Central memory CD8-positive, alpha-beta T cell (primary cell): Measurements from ENCODE around the gene HADHA.
"Not testable (repeated sequence)": the region's sequence is repeated elsewhere in the genome, so short reads cannot be mapped to it uniquely, and the experiment has no call there.

ENCODE experiments used
- ATAC-seq: fragments of 150-1000 bp; cut with Tn5 transposase; replicated peaks from 2 replicates; pipeline ENCODE4 v1.10.0; 2022; ENCODE audit warnings: mild to moderate bottlenecking, moderate FRiP score, moderate number of reproducible peaks; ENCODE audit not compliant: poor library complexity, severe bottlenecking; ENCODE audit errors: extremely low read depth
- DNase-seq, 2 donors: peaks; one replicate each; pipeline ENCODE4 v3.0.0; 2021; ENCODE audit warnings: low spot score in 2 of 2
- H3K27ac Mint-ChIP-seq: one replicate; pipeline ENCODE4 v1.8.0; 2022; ENCODE audit warnings: low read depth, mild to moderate bottlenecking, moderate library complexity, mixed read lengths
- H3K27me3 Mint-ChIP-seq: one replicate; pipeline ENCODE4 v1.8.0; 2022; ENCODE audit warnings: mixed read lengths
- H3K36me3 Mint-ChIP-seq: one replicate; pipeline ENCODE4 v1.8.0; 2022; ENCODE audit warnings: mild to moderate bottlenecking, moderate library complexity, mixed read lengths; ENCODE audit not compliant: insufficient read depth
- H3K4me1 Mint-ChIP-seq: one replicate; pipeline ENCODE4 v1.8.0; 2022; ENCODE audit warnings: mixed read lengths
- H3K4me3 Mint-ChIP-seq: one replicate; pipeline ENCODE4 v1.8.0; 2022; ENCODE audit warnings: mild to moderate bottlenecking, moderate library complexity, mixed read lengths
- H3K9me3 Mint-ChIP-seq: one replicate; pipeline ENCODE4 v1.8.0; 2022; ENCODE audit warnings: mixed read lengths

HADHA gene

DNA sequence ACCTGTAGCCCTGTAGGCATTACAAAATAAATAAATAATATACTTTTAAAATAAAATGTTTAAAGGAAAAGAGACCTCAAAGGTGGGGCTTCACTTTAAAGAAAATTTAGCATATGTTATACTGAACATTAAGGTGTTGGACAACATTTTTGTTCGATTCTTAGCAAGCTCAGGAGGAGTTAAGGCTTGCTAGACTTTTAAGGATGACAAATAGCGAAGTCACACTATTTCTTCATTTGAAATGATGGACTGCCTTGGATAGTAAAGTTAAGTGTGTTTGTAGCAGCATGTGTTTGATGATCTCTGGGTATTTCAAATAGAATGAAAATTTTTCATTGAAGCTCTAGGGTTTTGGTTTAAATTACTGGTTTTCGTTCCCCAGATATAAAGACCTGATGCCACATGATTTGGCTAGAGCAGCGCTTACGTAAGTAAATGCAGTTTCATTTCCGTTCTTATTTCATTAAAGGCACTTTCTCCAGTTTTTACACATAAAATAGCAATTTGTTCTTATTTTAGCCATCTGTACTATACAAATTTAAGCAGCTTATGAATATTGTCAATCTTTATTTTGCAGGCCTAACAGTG, 25.2 kb upstream of the HADHA start:
- Mint-ChIP-seq H3K27ac (no peak overlapping the region), H3K4me3 (no peak overlapping the region), H3K4me1 (no peaks in the 10 kb centered on the region), H3K9me3 (no peaks in the 10 kb centered on the region), H3K36me3 (peaks cover 17% of the 10 kb centered on the region), H3K27me3 (no peaks in the 10 kb centered on the region)
- no peak for DNase-seq
- ATAC-seq: no peak

DNA sequence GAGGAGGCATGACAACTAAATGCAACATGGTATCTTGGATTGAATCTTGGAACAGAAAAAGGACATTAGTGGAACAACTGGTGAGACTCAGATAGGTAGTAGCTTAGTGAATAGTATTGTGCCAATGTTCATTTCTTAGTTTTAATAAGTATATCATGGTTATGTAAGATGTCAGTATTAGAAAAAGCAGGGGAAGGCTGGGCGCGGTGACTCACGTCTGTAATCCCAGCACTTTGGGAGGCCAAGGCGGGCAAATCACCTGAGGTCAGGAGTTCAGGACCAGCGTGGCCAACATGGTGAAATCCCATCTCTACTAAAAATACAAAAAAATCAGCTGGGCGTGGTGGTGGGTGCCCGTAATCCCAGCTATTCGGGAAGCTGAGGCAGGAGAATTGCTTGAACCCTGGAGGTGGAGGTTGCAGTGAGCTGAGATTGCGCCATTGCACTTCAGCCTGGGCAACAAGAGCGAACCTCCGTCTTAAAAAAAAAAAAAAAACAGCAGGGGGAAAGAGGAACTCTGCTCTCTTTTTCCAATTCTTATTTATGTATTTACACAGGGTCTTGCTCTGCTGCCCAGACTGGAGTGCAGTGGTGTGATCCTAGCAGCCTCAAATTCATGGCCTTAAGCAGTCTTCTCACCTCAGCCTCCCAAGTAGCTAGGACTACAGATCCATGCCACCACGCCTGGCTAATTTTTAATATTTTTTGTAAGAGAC, 24.4 kb upstream of the HADHA start:
- DNase-seq, H3K27ac Mint-ChIP-seq, H3K4me3 Mint-ChIP-seq, ATAC-seq, H3K4me1 Mint-ChIP-seq, H3K9me3 Mint-ChIP-seq, H3K27me3 Mint-ChIP-seq: not testable (repeated sequence)
- peaks cover 21% of the 10 kb centered on the region for H3K36me3 Mint-ChIP-seq

DNA sequence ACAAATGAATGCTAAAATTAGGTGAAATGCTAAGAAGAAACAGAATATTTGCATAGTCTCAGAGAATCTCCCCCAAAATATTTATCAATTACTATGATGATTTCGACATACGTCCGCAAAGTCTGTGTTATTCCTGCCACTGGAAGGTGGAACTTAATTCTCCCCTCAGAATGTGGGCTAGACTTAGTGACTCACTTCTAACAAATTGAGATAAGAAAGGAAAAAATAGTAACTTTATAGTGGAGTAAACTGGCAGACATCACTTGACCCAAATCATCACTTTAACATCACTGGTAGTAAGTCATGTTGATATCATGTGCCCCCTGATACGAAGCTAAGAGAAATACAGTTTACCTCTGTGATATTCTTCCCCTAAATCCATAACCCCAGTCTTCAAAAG, 23.8 kb upstream of the HADHA start:
- DNase-seq (no peak), ATAC-seq (no peak)
- H3K27ac Mint-ChIP-seq: no peak overlapping the region
- H3K4me3 Mint-ChIP-seq: no peak overlapping the region
- H3K4me1 Mint-ChIP-seq: no peaks in the 10 kb centered on the region
- H3K27me3 Mint-ChIP-seq: no peaks in the 10 kb centered on the region
- no peaks in the 10 kb centered on the region for H3K9me3 Mint-ChIP-seq
- peaks cover 22% of the 10 kb centered on the region for H3K36me3 Mint-ChIP-seq

GRCh38 chr2:26258836-26259235, 14.4 kb upstream of the HADHA start:
- H3K9me3 Mint-ChIP-seq, DNase-seq, H3K4me1 Mint-ChIP-seq, H3K27me3 Mint-ChIP-seq, H3K27ac Mint-ChIP-seq, ATAC-seq, H3K4me3 Mint-ChIP-seq: not testable (repeated sequence)
- peaks cover 18% of the 10 kb centered on the region for H3K36me3 Mint-ChIP-seq

GRCh38 chr2:26255759-26256384, 11.4 kb upstream of the HADHA start:
- ATAC-seq (no peak), DNase-seq (no peak)
- Mint-ChIP-seq H3K36me3 (peaks cover 15% of the 10 kb centered on the region), H3K27me3 (no peaks in the 10 kb centered on the region), H3K4me1 (peaks cover 18% of the 10 kb centered on the region), H3K9me3 (no peaks in the 10 kb centered on the region), H3K4me3 (no peak overlapping the region), H3K27ac (no peak overlapping the region)

GRCh38 chr2:26251893-26252292, 7.5 kb upstream of the HADHA start:
- ATAC-seq: no peak
- peaks cover 6% of the 10 kb centered on the region for H3K36me3 Mint-ChIP-seq
- no peak for DNase-seq
- H3K4me1 Mint-ChIP-seq: peaks cover 22% of the 10 kb centered on the region
- H3K27me3 Mint-ChIP-seq: no peaks in the 10 kb centered on the region
- H3K9me3 Mint-ChIP-seq: no peaks in the 10 kb centered on the region
- H3K27ac Mint-ChIP-seq: no peak overlapping the region
- H3K4me3 Mint-ChIP-seq: no peak overlapping the region

DNA sequence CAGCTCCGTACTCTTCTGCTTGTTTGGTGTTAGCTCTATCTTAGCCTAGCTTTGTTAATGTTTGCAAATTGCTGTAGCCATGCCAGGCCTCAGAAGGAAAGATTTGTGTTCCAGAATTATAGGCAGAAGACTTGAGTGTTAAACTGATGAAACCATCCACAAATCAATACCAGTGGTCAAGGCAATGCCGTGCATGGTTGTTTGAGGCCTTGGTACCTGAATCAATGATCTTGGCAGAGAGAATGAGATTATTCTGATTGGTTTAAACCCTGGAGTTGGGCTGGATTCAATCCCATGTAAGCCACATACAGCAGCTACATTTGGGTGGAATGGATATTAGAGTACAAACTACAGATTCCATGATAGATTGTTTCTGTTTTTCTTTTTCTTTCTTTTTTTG, 5.2 kb upstream of the HADHA start:
- Mint-ChIP-seq H3K27ac (no peak overlapping the region), H3K36me3 (peaks cover 13% of the 10 kb centered on the region), H3K4me3 (no peak overlapping the region), H3K4me1 (peaks cover 38% of the 10 kb centered on the region), H3K27me3 (no peaks in the 10 kb centered on the region), H3K9me3 (no peaks in the 10 kb centered on the region)
- DNase-seq: no peak
- no peak for ATAC-seq

- H3K36me3 Mint-ChIP-seq: peaks cover 22% of the 10 kb centered on the region
- peak overlapping the region; percentile 100 for H3K4me3 Mint-ChIP-seq
- H3K27ac Mint-ChIP-seq: no peak overlapping the region
- DNase-seq (no peak), ATAC-seq (no peak)
- peaks cover 44% of the 10 kb centered on the region for H3K4me1 Mint-ChIP-seq
- no peaks in the 10 kb centered on the region for H3K27me3 Mint-ChIP-seq
- no peaks in the 10 kb centered on the region for H3K9me3 Mint-ChIP-seq
These were observed 2.4 kb upstream of the HADHA start for GRCh38 chr2:26246818-26247217.

DNA sequence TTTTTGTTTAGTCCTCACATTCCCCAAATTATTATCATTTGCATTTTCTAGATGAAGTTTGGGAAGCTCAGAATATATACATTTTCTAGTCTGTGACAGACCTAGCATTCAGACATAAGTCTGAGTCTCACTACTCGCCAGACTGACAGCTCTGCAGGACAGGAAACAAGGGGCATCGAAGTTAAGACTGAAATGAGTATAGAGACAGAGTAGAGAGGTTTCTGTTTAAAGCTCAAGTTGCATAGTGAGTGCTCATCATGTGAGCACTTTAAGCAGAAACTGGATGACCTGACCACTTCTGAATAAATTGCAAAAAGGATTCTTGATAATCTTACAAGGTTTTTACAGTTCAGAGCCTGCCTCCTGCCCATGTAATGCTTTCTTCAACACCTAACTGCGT, 1.4 kb upstream of the HADHA start:
- ATAC-seq (no peak), DNase-seq (no peak)
- peak overlapping the region; percentile 97 for H3K27ac Mint-ChIP-seq
- peaks cover 20% of the 10 kb centered on the region for H3K36me3 Mint-ChIP-seq
- no peaks in the 10 kb centered on the region for H3K27me3 Mint-ChIP-seq
- H3K9me3 Mint-ChIP-seq: no peaks in the 10 kb centered on the region
- H3K4me1 Mint-ChIP-seq: peaks cover 43% of the 10 kb centered on the region
- peak overlapping the region; percentile 100 for H3K4me3 Mint-ChIP-seq

- H3K27me3 Mint-ChIP-seq: no peaks in the 10 kb centered on the region
- peak; percentile 19 to 36 for DNase-seq
- H3K4me1 Mint-ChIP-seq: peaks cover 48% of the 10 kb centered on the region
These were observed 850 bp upstream of the HADHA start for GRCh38 chr2:26245231-26245732.

GRCh38 chr2:26243470-26244308, 743 bp downstream of the HADHA start:
- no peak for DNase-seq

More at GRCh38 chr2:26245231-26245732, 850 bp upstream of the HADHA start:
- H3K4me3 Mint-ChIP-seq: peak overlapping the region; percentile 100
- H3K36me3 Mint-ChIP-seq: peaks cover 21% of the 10 kb centered on the region
- H3K27ac Mint-ChIP-seq: peak overlapping the region; percentile 97
- H3K9me3 Mint-ChIP-seq: no peaks in the 10 kb centered on the region
- peak; percentile 64 for ATAC-seq

DNA sequence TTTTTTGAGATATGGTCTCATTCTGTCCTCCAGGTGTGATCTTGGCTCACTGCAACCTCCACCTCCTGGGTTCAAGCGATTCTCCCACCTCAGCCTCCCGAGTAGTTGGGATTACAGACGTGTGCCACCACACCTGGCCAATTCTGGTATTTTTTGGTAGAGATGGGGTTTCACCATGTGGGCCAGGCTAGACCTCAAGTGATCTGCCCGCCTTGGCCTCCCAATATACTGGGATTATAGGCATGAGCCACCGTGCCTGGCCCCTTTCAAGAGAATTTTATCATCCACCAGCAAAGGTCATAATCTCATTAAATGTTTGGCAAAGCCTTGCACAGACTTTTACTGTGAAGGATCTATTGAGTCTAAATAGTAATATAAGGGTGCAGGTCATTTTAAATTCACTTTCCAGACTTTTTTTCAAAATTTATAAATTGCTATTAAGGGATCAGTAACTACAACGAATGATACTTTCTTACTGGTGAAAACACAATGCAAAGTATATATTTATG, 2.5 kb downstream of the HADHA start:
- Mint-ChIP-seq H3K36me3 (peaks cover 25% of the 10 kb centered on the region), H3K27ac (no peak overlapping the region)

More at GRCh38 chr2:26243470-26244308, 743 bp downstream of the HADHA start:
- Mint-ChIP-seq H3K36me3 (peaks cover 21% of the 10 kb centered on the region), H3K9me3 (no peaks in the 10 kb centered on the region), H3K27me3 (no peaks in the 10 kb centered on the region), H3K4me3 (peak overlapping the region; percentile 100), H3K4me1 (peaks cover 61% of the 10 kb centered on the region), H3K27ac (peak overlapping the region; percentile 97)
- ATAC-seq: no peak

More for the DNA sequence above, 2.5 kb downstream of the HADHA start:
- H3K27me3 Mint-ChIP-seq: no peaks in the 10 kb centered on the region
- H3K9me3 Mint-ChIP-seq: no peaks in the 10 kb centered on the region
- DNase-seq: no peak
- H3K4me1 Mint-ChIP-seq: peaks cover 58% of the 10 kb centered on the region
- H3K4me3 Mint-ChIP-seq: peak overlapping the region; percentile 100
- no peak for ATAC-seq
